ENCODE results near the gene ELANE. TPM values are rescaled to one million over a fixed set of nuclear protein-coding genes. Genes with fewer than 3 reads are reported as not detected.
A peak's percentile ranks its signal among the peaks of the same experiment; 100 is the strongest.
"Not testable (repeated sequence)": the region's sequence is repeated elsewhere in the genome, so short reads cannot be mapped to it uniquely, and the experiment has no call there.

ELANE gene
- polyA plus RNA-seq, 3 donors: 0.33 to 0.98 (median 0.34) TPM

DNA sequence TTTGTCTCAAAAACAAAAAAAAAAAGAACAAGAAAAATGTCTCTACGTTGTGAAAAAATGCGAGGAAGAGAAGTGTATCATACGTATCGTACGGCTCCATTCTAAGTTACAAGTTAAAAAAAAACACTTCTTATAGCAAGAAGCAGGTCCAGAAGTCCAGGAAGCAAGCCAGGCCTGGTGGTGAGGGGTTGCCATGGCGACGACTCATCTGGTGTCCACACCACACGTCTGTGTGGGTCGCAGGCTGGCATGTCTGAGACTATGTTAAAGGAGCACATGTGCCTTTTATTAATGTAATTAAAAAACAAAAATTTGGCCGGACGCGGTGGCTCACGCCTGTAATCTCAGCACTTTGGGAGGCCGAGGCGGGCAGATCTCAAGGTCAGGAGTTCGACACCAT, 35.0 kb downstream of the ELANE start:
- no peak for DNase-seq (ENCODE audit: extremely low read depth in 1 of 11, low read depth in 9 of 11, low spot score in 4 of 11)

DNA sequence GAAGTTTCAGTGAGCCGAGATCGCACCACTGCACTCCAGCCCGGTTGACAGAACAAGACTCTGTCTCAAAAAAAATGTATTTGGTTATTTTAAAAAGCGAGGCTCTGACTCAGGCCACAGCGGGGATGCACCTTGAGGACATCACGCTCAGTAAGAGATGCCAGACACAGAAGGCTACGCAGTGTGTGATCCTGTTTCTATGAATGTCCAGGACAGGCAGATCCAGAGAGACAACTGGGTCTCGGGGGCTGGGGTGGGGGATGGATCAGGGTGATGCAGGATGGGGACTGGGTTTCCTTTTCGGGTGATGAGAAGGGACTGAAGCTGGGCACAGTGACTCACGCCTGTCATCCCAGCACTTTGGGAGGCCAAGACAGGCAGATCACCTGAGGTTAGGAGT, 35.5 kb downstream of the ELANE start:
- no peak for DNase-seq (ENCODE audit: extremely low read depth in 1 of 11, low read depth in 9 of 11, low spot score in 4 of 11)

DNA sequence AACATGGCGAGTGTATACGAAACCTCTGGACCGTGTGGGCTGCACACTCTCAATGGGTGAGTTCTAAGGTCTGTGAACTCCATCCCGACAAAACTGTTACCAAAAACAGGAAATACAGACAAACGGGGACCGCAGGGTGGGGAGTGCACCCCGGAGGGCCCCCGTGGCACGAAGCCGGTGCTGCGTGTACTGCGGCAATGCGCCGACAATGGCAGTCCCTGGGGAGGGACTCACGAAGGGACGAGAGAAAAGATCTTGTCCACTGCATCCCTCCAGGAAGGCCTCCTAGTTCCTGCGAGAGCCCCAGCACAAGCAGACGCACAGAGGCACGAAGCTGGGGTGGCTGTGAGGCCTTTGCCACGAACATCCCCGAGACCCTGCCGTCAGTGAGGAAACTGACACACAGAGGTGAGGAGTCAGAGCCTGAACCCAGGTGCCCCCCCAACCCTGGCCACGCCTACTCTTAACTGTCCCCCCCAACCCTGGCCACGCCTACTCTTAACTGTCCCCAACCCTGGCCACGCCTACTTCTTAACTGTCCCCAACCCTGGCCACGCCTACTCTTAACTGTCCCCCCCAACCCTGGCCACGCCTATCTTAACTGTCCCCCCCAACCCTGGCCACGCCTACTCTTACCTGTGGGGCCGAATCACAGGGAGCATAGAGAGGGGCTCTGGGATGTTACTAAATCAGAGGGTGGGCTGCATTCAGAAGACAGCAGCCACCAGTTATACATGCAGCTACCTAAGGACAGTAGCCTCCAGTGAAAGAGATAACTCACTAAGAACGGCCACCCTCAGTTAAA, 36.7 kb downstream of the ELANE start:
- no peak for DNase-seq (ENCODE audit: extremely low read depth in 1 of 11, low read depth in 9 of 11, low spot score in 4 of 11)

DNA sequence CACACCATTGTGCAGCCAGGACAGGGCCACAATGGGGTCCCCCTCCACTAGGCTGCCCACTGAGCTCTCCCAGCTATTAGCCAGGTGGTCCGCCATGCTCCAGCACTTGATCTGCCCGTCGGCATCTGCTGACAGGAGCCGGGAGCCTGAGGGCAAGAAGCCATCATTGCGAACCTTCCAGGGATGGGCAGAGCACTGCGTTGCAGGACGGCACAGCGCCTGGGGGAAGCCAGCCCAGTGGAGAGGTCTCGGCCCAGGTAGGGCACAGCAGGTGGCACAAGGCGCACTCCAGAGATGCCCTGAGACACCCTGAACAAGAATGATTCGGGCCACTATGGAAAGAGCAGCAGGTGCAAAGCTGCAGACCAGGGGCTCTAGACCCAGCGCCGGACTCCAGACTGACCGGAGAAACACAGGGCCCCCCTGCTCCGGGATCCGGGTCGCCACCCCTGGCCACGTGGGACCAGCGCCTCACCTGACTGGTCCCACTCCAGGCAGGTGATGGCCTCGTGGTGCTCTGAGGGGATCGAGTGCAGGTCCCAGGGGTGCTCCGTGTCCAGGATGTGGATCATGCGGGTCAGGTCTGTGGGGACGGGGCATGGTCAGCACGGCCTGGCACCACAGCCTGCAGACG, 37.7 kb downstream of the ELANE start:
- no peak for DNase-seq (ENCODE audit: extremely low read depth in 1 of 11, low read depth in 9 of 11, low spot score in 4 of 11)

DNA sequence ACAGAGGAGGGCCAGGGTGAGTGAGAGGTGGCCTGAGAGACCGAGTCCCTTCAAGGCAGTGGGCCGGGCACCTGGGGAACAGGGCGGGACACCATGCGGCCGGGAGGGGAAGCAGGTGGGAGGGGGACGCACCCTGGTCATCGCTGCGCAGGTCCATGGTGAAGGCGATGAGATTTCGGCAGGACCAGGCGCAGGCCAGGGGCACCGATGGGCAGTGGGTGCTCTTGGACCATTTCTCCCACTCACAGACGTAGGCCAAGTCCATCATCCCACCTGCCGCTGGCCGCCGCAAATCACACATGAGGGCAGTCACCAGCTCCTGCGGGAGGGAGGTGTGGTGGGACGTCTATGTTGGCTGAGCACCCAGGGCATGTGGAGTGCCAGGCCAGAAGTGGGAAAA, 38.7 kb downstream of the ELANE start:
- no peak for DNase-seq (ENCODE audit: extremely low read depth in 1 of 11, low read depth in 9 of 11, low spot score in 4 of 11)

DNA sequence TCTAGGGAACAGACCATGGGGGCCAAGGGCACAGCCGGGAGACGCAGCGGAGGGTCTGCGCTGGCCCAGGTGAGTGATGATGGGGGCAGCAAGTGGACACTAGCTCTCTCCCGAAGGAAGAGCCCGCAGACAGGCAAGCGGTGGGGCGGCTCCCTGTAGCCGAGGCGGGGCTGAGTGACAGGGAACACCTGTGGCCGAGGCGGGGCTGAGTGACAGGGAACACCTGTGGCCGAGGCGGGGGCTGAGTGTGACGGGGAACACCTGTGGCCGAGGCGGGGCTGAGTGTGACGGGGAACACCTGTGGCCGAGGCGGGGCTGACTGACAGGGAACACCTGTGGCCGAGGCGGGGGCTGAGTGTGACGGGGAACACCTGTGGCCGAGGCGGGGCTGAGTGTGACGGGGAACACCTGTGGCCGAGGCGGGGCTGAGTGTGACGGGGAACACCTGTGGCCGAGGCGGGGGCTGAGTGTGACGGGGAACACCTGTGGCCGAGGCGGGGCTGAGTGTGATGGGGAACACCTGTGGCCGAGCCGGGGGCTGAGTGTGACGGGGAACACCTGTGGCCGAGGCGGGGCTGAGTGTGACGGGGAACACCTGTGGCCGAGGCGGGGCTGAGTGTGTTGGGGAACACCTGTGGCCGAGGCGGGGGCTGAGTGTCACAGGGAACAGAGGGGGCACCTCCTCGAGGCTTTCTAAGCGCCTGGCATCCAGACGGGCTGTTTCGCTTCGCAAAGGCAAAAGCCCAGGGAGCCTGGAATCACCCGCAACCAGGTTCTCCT, 39.5 kb downstream of the ELANE start:
- not testable (repeated sequence) for DNase-seq (ENCODE audit: extremely low read depth in 1 of 11, low read depth in 9 of 11, low spot score in 4 of 11)

DNA sequence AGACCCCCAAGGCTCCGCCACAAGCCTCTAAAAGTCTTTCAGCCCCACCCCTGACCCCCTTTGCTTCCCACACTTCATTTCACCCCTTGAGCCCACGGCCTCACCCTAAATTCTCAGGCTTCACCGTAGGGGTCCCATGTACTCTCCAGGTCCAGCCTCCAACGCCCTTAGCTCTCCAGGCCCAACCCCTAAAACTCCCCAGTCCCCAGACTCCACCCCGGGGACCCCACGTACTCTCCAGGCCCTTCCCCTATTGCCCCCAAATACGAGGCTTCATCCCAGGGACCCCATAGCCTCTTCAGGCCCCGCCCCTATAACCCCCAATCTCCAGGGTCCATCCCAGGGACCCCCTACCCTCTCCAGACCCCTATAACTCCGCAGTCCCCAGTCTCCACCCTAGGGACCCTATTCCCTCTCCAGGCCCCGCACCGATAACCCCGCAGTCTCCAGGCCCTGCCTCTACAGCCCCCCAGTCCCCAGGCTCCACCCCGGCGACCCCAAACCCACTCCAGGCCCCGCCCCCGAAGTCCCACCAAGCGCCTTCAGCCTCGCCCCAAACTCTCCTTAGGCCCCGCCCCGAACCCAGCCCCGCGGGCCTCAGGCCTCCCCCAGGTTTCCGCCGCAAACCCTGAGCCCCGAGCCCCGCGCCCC, 40.3 kb downstream of the ELANE start:
- DNase-seq (ENCODE audit: extremely low read depth in 1 of 11, low read depth in 9 of 11, low spot score in 4 of 11): no peak

DNA sequence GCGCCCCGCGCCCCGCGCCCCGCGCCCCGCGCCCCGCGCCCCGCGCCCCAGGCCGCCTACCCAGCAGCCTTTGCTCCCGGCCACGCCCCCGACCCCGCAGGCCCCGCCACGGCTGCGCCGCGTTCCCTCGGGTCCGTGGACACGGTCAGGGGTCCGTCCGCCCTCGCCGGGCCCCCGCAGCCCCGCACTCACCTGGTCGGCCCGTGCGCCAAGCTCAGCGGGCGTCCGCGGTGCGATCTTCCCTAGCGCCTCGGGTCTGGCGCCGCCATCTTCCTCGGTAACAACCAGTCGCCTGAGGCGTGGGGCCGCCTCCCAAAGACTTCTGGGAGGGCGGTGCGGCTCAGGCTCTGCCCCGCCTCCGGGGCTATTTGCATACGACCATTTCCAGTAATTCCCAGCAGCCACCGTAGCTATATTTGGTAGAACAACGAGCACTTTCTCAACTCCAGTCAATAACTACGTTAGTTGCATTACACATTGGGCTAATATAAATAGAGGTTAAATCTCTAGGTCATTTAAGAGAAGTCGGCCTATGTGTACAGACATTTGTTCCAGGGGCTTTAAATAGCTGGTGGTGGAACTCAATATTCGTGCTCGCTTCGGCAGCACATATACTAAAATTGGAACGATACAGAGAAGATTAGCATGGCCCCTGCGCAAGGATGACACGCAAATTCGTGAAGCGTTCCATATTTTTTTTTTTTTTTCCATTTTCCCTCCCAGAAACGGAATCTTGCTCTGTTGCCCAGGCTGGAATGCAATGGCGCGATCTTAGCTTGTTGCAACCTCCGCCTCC, 41.0 kb downstream of the ELANE start, which contains the start of the genes MED16 and RNU6-9:
Gene MED16, minus strand, starts transcription at position 294 of the 796 bp plus-strand sequence. CDS start 2,056 bp downstream, outside the sequence.
Gene RNU6-9, plus strand, starts transcription at position 591 of the 796 bp plus-strand sequence.
- DNase-seq (ENCODE audit: extremely low read depth in 1 of 11, low read depth in 9 of 11, low spot score in 4 of 11): peak; percentile 88 to 96 (median 90)

DNA sequence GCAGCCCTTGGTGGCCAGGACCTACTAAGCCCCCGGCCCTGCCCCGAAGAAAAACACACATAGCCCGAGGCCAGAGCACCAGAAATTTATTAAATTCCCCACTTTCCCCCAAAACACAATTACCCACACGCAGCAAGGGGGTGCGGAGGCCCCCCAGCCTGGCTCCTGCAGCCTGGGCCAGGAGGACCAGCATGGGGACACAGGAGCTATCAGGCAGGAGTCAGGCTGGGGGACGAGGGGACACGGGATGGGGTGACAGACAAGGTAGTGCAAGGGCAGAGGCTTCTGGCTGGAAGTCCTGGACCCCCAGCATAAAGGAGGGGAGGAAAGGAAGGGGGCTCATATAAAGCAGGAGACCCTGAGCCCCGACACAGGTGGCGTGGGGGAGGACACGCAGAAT, 44.3 kb downstream of the ELANE start:
- DNase-seq (ENCODE audit: extremely low read depth in 1 of 11, low read depth in 9 of 11, low spot score in 4 of 11): no peak

DNA sequence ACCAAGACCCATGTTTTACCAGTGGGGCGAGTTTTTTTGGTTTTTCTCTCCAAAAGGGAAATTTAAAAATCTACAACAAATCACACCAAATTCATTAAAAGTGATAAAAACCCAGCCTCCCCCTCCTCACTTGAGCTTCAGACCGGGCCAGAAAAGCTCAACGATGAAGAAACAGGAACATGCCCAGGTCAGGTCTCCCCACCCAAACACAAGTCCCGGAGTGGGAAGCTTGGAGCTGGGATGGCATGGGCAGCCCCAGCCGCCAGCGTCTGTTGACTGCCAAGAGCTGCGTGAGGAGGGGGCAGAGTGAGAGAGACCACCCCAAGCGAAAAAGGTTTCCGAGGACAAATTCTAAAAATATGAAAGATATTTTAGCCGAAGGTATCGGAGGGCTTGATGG, 44.9 kb downstream of the ELANE start:
- DNase-seq (ENCODE audit: extremely low read depth in 1 of 11, low read depth in 9 of 11, low spot score in 4 of 11): no peak

DNA sequence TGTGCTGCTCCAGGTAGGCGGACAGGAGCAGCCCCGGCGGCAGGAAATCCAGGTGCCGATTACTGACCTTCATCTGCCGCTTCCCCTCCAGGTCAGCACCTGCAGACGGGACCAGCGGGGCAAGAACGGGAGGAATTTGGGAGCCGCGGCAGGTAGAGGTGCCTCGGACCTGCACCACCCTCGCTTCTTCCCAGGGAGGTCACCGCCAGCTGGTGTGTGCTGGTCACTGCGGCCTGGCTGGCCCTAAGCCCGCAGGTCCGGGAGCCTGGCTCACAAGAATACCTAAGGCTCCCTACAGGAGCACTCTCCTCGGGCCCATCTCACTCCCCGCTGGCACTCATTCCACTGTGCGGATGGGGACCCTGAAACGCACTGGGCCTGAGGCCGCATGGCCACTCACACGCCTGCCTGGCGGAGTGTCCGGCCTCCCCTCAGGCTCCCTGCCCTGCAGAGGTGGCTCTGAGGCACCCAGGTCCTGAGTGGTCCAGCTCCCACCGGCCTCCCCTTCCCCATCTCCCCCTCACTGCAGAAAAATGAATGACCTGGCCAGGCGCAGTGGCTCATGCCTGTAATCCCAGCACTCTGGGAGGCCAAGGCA, 45.4 kb downstream of the ELANE start:
- DNase-seq (ENCODE audit: extremely low read depth in 1 of 11, low read depth in 9 of 11, low spot score in 4 of 11): no peak

DNA sequence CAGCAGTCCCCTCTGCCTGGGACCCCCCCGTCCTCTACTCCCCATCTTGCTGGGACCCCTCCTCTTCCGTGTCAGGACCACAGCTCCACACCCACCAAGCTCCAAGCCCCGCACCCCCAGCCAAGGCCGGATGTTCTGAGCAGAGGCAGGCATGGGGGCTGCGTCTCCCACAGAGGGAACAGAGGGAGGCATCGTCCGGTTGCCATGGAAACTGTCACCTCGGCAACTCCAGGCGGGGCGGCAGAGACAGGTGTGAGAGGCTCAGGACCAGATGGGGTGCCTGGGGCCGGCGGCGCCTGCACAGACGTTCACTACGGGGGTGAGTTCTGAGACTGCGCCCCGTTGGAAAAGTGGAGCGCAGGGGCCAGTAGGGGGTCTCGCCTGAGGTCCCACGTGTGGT, 46.6 kb downstream of the ELANE start:
- DNase-seq (ENCODE audit: extremely low read depth in 1 of 11, low read depth in 9 of 11, low spot score in 4 of 11): peak in 6 of 11 donors; percentile 63 to 75 (median 73)

DNA sequence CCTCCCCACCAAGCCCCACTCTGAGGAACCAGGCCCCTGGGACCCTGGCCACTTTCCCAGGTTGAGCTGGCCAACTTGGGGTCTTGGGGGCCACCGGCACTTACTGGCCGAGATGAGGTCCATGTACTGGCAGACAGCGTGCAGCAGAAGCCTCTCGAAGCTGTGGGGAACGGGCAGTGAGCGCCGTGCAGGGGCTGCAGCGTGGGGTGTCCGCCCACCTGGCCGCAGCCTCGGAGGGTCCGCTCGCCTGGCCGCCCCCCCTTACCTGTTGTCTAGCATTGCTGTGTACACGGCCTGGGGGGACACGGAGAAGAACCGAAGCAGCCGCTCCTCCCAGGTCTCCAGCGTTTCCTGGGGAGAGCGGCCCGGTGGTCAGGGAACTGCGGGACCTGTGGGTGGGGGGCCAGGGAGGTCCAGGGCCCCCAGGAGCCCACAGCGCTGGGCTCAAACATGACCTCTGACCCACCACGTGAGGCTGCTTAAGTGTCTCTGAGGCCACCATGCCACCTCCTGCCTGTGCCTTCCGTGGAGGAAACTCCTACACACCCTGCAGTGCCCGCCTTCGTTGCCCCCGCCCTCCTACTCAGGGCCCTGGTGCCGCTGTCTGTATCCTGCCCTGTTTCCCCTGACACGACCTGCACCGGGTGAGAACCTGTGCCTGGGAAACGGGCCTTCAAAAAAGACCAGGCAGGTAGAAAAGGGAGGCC, 47.4 kb downstream of the ELANE start:
- DNase-seq (ENCODE audit: extremely low read depth in 1 of 11, low read depth in 9 of 11, low spot score in 4 of 11): no peak

DNA sequence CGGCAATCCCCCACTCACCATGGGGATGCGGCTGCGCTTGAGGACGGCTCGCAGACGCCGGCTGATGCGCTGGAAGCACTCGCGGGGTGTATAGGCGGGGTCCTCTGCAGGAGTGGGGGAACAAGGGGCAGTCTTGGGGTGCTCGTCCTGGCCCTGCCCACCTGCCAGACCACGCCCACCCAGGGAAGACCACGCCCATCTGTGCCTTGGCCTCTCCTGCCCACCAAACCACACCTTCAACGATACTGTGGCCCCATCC, 47.9 kb downstream of the ELANE start:
- DNase-seq (ENCODE audit: extremely low read depth in 1 of 11, low read depth in 9 of 11, low spot score in 4 of 11): no peak

DNA sequence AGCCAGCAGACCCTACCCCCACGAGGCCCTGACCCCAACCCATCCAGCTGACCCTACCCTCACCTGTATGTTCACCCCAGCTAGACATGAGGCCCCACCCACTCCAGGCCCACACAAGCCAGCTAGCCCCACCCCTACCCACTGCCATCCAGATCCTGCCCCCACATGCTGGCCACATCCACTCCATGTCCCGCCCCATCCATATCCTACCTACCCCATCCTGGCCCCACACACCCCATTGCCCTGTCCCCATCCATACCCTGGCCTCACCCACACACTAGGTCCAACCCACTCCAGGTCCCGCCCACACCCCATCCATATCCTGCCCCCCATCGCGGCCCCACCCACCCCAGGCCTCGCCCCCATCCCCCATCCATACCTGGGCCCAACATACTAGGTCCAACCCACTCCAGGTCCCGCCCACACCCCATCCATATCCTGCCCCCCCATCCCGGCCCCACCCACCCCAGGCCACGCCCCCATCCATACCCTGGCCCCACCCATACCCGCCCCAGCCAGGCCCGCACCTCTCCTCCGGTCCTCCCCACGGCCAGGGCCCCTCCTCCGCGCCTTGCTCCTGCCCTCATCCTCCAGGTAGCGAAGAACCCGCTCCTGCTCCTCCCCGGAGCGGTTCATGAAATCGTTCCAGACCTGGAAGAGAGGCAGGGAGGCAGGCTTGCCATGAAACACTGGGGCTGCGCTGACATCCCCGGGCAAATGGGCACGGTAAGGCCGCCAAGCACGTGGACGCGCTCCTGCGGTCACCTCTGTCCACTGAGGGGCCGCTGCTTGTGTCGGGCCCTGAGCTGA, 48.4 kb downstream of the ELANE start:
- DNase-seq (ENCODE audit: extremely low read depth in 1 of 11, low read depth in 9 of 11, low spot score in 4 of 11): no peak

DNA sequence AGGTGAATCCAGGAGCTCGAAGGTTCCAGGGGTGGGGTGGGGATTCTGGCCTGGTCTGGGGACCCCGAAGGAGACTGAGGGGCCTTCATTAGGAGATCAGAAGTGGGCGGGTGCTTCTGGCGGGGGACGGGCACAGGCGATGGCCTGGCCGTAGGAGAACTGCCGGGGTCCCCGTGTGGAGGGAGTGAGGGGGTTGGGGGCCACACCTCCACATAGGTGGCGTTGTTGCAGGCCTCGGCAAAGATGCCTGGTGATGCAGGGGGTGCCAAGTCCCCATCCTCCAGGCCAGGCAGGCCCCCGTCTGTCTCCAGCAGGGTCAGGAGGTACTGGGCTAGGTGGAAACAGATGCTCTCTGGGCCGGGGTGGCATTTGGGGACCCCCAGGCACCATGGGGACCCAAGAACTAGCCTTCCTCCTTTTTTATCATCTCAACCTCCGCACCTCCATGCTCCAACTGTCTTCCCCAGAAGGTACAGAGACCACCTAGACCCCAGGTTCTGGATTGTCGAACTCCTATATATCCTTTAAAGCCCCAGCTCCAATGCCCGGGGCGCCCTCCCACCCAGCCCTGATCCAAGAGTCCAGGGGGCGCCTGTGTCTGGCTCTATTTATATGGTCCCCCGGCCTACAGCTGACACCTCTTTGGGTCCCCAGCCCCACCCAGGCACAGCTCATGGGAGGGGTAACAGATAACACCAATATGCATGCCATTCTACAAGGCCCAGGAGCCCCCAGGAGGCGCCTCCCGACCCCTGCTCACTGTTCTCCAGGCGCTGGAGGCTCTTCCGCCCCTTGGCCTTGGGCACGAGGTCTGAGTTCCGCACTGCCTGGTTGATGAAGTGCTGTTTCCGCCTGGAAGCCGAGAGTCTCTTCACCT, 49.4 kb downstream of the ELANE start:
- DNase-seq (ENCODE audit: extremely low read depth in 1 of 11, low read depth in 9 of 11, low spot score in 4 of 11): no peak

All from renal cortex interstitium (tissue), 11 donors.